IMR-90 (cell line): Measurements from ENCODE around the gene ARPIN. TPM values are rescaled to one million over a fixed set of nuclear protein-coding genes. Genes with fewer than 3 reads are reported as not detected.
A peak's percentile ranks its signal among the peaks of the same experiment; 100 is the strongest.

Experiments used
- ATAC-seq: fragments of 200-7000 bp; cut with Tn5 transposase; 2 replicates; pipeline ENCODE4 v1.9.1; 2020; ENCODE audit warnings: low read depth, mild to moderate bottlenecking, moderate library complexity
- BruUV-seq: library from RNA; stranded (reverse); fragments of 400-500 nt; replicated peaks from 2 replicates; lab custom pipeline; 2021; lab: Mats Ljungman, UMichigan
- CTCF ChIA-PET: fragments of 300-600 bp; formaldehyde crosslinking; extraction: SDS; loops from one replicate; lab custom pipeline; 2021; ENCODE audit warnings: antibody characterized with exemption; lab: Yijun Ruan, JAX
- POLR2A ChIA-PET: fragments of 300-600 bp; sonication (Branson Sonifier 250); formaldehyde crosslinking; loops from one replicate; lab custom pipeline; 2022; ENCODE audit warnings: antibody characterized with exemption; ENCODE audit not compliant: unreplicated experiment; lab: Charles Lee
- DNase-seq: peaks from one replicate; pipeline ENCODE4 v3.0.0; 2013
- H2AFZ ChIP-seq: replicated peaks from 2 replicates; pipeline ENCODE3; 2013; ENCODE audit warnings: low read length, mild to moderate bottlenecking; ENCODE audit not compliant: poor library complexity
- H2AK5ac ChIP-seq: 2 replicates; pipeline ENCODE4 v1.6.1; 2013; ENCODE audit warnings: low read depth, low read length, inconsistent platforms
- H2AK9ac ChIP-seq: replicated peaks from 2 replicates; pipeline ENCODE3; 2013; ENCODE audit warnings: mild to moderate bottlenecking, low read depth, low read length, moderate library complexity; ENCODE audit not compliant: poor library complexity
- H2BK120ac ChIP-seq: 2 replicates; pipeline ENCODE4 v1.6.1; 2013; ENCODE audit warnings: low read depth, low read length, inconsistent platforms
- H2BK15ac ChIP-seq: 3 replicates; pipeline ENCODE4 v1.6.1; 2013; ENCODE audit warnings: low read depth, low read length, inconsistent platforms
- H2BK20ac ChIP-seq: 2 replicates; pipeline ENCODE4 v1.6.1; 2013; ENCODE audit warnings: low read depth, mild to moderate bottlenecking, inconsistent platforms, low read length, moderate library complexity
- H2BK5ac ChIP-seq: 2 replicates; pipeline ENCODE4 v1.6.1; 2013; ENCODE audit warnings: mild to moderate bottlenecking, low read depth, low read length, inconsistent platforms; ENCODE audit not compliant: poor library complexity, severe bottlenecking
- H3K14ac ChIP-seq: replicated peaks from 2 replicates; pipeline ENCODE4 v1.6.1; 2013; ENCODE audit warnings: low read depth, low read length, inconsistent platforms
- H3K18ac ChIP-seq: 2 replicates; pipeline ENCODE4 v1.6.1; 2013; ENCODE audit warnings: low read depth, low read length, control low read depth
- H3K23ac ChIP-seq: 2 replicates; pipeline ENCODE4 v1.6.1; 2013; ENCODE audit warnings: low read depth, low read length, inconsistent platforms
- H3K27ac ChIP-seq: 2 replicates; pipeline ENCODE4 v1.5.1; 2013; ENCODE audit warnings: mild to moderate bottlenecking, control low read depth, low read length; ENCODE audit not compliant: insufficient read depth
- H3K27me3 ChIP-seq: 2 replicates; pipeline ENCODE4 v1.6.1; 2013; ENCODE audit warnings: low read length; ENCODE audit not compliant: control insufficient read depth, insufficient read depth
- H3K36me3 ChIP-seq: 2 replicates; pipeline ENCODE4 v1.6.1; 2013; ENCODE audit warnings: low read length, mixed read lengths; ENCODE audit not compliant: control insufficient read depth, insufficient read depth
- H3K4ac ChIP-seq: 2 replicates; pipeline ENCODE4 v1.6.1; 2013; ENCODE audit warnings: low read depth, low read length, inconsistent platforms
- H3K4me1 ChIP-seq: 2 replicates; pipeline ENCODE4 v1.6.1; 2013; ENCODE audit warnings: low read length, mixed read lengths; ENCODE audit not compliant: control insufficient read depth, insufficient read depth
- H3K4me2 ChIP-seq: 2 replicates; pipeline ENCODE4 v1.6.1; 2013; ENCODE audit warnings: low read depth, mild to moderate bottlenecking, control low read depth, low read length, moderate library complexity
- H3K4me3 ChIP-seq: 2 replicates; pipeline ENCODE4 v1.5.1; 2013; ENCODE audit warnings: low read depth, mild to moderate bottlenecking, control low read depth, low read length, moderate library complexity; ENCODE audit not compliant: insufficient read depth
- H3K56ac ChIP-seq: 2 replicates; pipeline ENCODE4 v1.6.1; 2013; ENCODE audit warnings: low read length, inconsistent platforms; ENCODE audit not compliant: insufficient read depth; ENCODE audit errors: extremely low read depth
- H3K79me1 ChIP-seq, 2 experiments: 2 replicates each; pipeline ENCODE4 v1.6.1; 2013; ENCODE audit warnings: low read length in 2 of 2, inconsistent platforms in 1 of 2, low read depth in 1 of 2
- H3K9ac ChIP-seq: 2 replicates; pipeline ENCODE4 v1.6.1; 2013; ENCODE audit warnings: low read depth, low read length, control low read depth
- H3K9me1 ChIP-seq: 2 replicates; pipeline ENCODE4 v1.6.1; 2013; ENCODE audit warnings: low read length, inconsistent platforms; ENCODE audit not compliant: insufficient read depth
- H3K9me3 ChIP-seq: 2 replicates; pipeline ENCODE4 v1.6.1; 2013; ENCODE audit warnings: low read length; ENCODE audit not compliant: control insufficient read depth, insufficient read depth
- H4K20me1 ChIP-seq: 2 replicates; pipeline ENCODE4 v1.6.1; 2013; ENCODE audit warnings: low read length, inconsistent platforms; ENCODE audit not compliant: insufficient read depth
- H4K5ac ChIP-seq: 2 replicates; pipeline ENCODE4 v1.6.1; 2013; ENCODE audit warnings: mild to moderate bottlenecking, low read depth, low read length, control low read depth
- H4K8ac ChIP-seq, 2 experiments: 2 replicates each; pipeline ENCODE4 v1.6.1; 2013; ENCODE audit warnings: low read depth in 2 of 2, low read length in 2 of 2, control low read depth in 1 of 2, inconsistent platforms in 1 of 2
- H4K91ac ChIP-seq: 2 replicates; pipeline ENCODE4 v1.6.1; 2013; ENCODE audit warnings: low read depth, low read length, inconsistent platforms; ENCODE audit not compliant: insufficient read depth
- BHLHE40 ChIP-seq: fragments of 150-350 bp; IDR thresholded peaks from 2 replicates; pipeline ENCODE4 v1.6.1; 2016; ENCODE audit warnings: mild to moderate bottlenecking, low read depth, low read length
- CEBPB ChIP-seq: IDR thresholded peaks from 2 replicates; pipeline ENCODE4 v1.6.1; 2012; ENCODE audit warnings: low read depth, low read length, improper control_type of control experiment
- CHD1 ChIP-seq: IDR thresholded peaks from 2 replicates; pipeline ENCODE4 v1.6.1; 2012; ENCODE audit warnings: low read depth, low read length, improper control_type of control experiment
- FOS ChIP-seq: fragments of 150-350 bp; IDR thresholded peaks from 2 replicates; pipeline ENCODE4 v1.6.1; 2016; ENCODE audit warnings: low read depth, low read length
- MAZ ChIP-seq: IDR thresholded peaks from 2 replicates; pipeline ENCODE4 v1.6.1; 2012; ENCODE audit warnings: low read depth, mild to moderate bottlenecking, low read length, improper control_type of control experiment, moderate library complexity, borderline replicate concordance
- MXI1 ChIP-seq: IDR thresholded peaks from 2 replicates; pipeline ENCODE4 v1.6.1; 2012; ENCODE audit warnings: low read depth, mild to moderate bottlenecking, low read length, moderate library complexity, borderline replicate concordance
- NFE2L2 ChIP-seq: fragments of 150-350 bp; IDR thresholded peaks from 2 replicates; pipeline ENCODE4 v1.6.1; 2016; ENCODE audit warnings: low read depth, mild to moderate bottlenecking, low read length
- POLR2A ChIP-seq: IDR thresholded peaks from 2 replicates; pipeline ENCODE4 v1.6.1; 2012; ENCODE audit warnings: mild to moderate bottlenecking, low read depth, low read length
- SMC3 ChIP-seq: fragments of 150-350 bp; IDR thresholded peaks from 2 replicates; pipeline ENCODE4 v1.6.1; 2016; ENCODE audit warnings: low read depth, mild to moderate bottlenecking, antibody characterized with exemption, low read length, moderate library complexity
- USF2 ChIP-seq: fragments of 150-350 bp; IDR thresholded peaks from 2 replicates; pipeline ENCODE4 v1.6.1; 2017; ENCODE audit warnings: mild to moderate bottlenecking, antibody characterized with exemption, low read length, low read depth
- WGBS, 2 experiments: methylation state at CpG; one replicate each; pipeline versions ENCODE4 v1.1.5 to v1.1.7; 2013; ENCODE audit warnings: missing lambda C conversion rate in 2 of 2; ENCODE audit not compliant: insufficient read length in 1 of 2; ENCODE audit errors: extremely low coverage in 2 of 2; 5-methylcytosine and 5-hydroxymethylcytosine counted together
- dilution Hi-C: fragments of 300-500 bp; cut with HindIII; formaldehyde crosslinking; loops from one replicate; pipeline ENCODE4 v1.14.3; 2018; ENCODE audit warnings: low sequenced_read_pairs; ENCODE audit not compliant: unreplicated experiment
- in situ Hi-C: fragments of 300-500 bp; cut with MboI; formaldehyde crosslinking; loops from 3 replicates; pipeline ENCODE4 v1.14.3; 2019; ENCODE audit warnings: low sequenced_read_pairs, inconsistent platforms, mixed read lengths
- intact Hi-C: fragments of 100-400 bp; cut with micrococcal nuclease; formaldehyde crosslinking; loops from 2 replicates; pipeline ENCODE4 v1.10.0; 2022
- polyA plus RNA-seq, 3 experiments: library from polyadenylated mRNA; depleted of rRNA; stranded (reverse); fragments of >200 nt; gene quantifications; 2 replicates each; pipeline ENCODE4 v1.2.3, GENCODE V29; 2012; ENCODE audit warnings: low replicate concordance in 1 of 3
- total RNA-seq: library from RNA; depleted of rRNA; stranded (reverse); fragments of >200 nt; gene quantifications from 2 replicates; pipeline ENCODE4 v1.2.3, GENCODE V29; 2012

ARPIN gene
- total and polyA plus RNA-seq, 2 of the 4 experiments (the other 2 are of a cell fraction): 3.9 to 8.8 TPM

- H3K4me2 ChIP-seq: no peak overlapping the region
- peak overlapping the region; percentile 31; the same call in 1 of the 2 replicates for H2BK20ac ChIP-seq
- H3K4ac ChIP-seq: no peak overlapping the region
- H3K4me3 ChIP-seq: no peak overlapping the region
- no peak overlapping the region for H2AK9ac ChIP-seq
- intact Hi-C loops: no loop called here
- H3K9ac ChIP-seq: no peak overlapping the region
- peaks cover 4% of the 10 kb centered on the region; the same call in 1 of the 2 replicates for H3K4me1 ChIP-seq
- H4K8ac ChIP-seq: no peak overlapping the region
- no peak overlapping the region for H3K27ac ChIP-seq
- no peak overlapping the region for H2AK5ac ChIP-seq
- H3K9me3 ChIP-seq: no peaks in the 10 kb centered on the region
- ATAC-seq: no peak
- POLR2A ChIA-PET: no interaction called here
- dilution Hi-C loops: loop anchor here (25.0 kb wide), 1 partner anchor 90 kb away; the partner anchor contains the start of gene MESP1
- no peak overlapping the region for H3K23ac ChIP-seq
- no peak overlapping the region for H2BK5ac ChIP-seq
- H4K91ac ChIP-seq: no peak overlapping the region
- no CpG with 5 or more reads among the region's 5 CpGs for WGBS, 2 experiments
- H3K36me3 ChIP-seq: peaks cover 6% of the 10 kb centered on the region
- no peaks in the 10 kb centered on the region for H4K20me1 ChIP-seq
- H3K79me1 ChIP-seq: peaks cover 3 to 17% of the 10 kb centered on the region in 2 experiments; a peak in 3 of 4 replicates
- CTCF ChIA-PET: interaction anchor here (1.0 kb wide), 1 partner anchor 15 kb away, joined by 3 read pairs; no protein-coding TSS in a partner anchor
- no peak overlapping the region for H2BK120ac ChIP-seq
- H2BK15ac ChIP-seq: no peak overlapping the region
- H3K27me3 ChIP-seq: no peaks in the 10 kb centered on the region
- H2AFZ ChIP-seq: no peak overlapping the region
- in situ Hi-C loops: no loop called here
- BruUV-seq: no TSS peak
- H3K56ac ChIP-seq: no peak overlapping the region
- no peaks in the 10 kb centered on the region for H3K9me1 ChIP-seq
- no peak overlapping the region for H4K5ac ChIP-seq
- DNase-seq: no peak
- TF ChIP-seq MXI1: no peak
- TF ChIP-seq SMC3: no peak
- TF ChIP-seq USF2: no peak
- no peak for TF ChIP-seq POLR2A
- TF ChIP-seq NFE2L2: no peak
- TF ChIP-seq BHLHE40: no peak
- no peak for TF ChIP-seq MAZ
- TF ChIP-seq CHD1: no peak
- TF ChIP-seq CEBPB: no peak
- no peak for TF ChIP-seq FOS
- H3K14ac ChIP-seq: no peak overlapping the region
- H3K18ac ChIP-seq: no peak overlapping the region
Observed at GRCh38 chr15:89851673-89852341, 60.9 kb downstream of the ARPIN start.
